Measurements from ENCODE around the gene XPO4. TPM values are rescaled to one million over a fixed set of nuclear protein-coding genes. Genes with fewer than 3 reads are reported as not detected.

The XPO4 gene
- total and polyA plus RNA-seq, 2 donors (not counting 3 experiments of a cell fraction or from before 2014, with no cell fraction given), result 6.0 to 22.5 TPM

GRCh38 chr13:20860844-20861243 is 41.7 kb downstream of the XPO4 start:
- TF ChIP-seq JUN (IDR thresholded peaks at IDR 0.05; ENCODE audit: borderline replicate concordance, insufficient read depth, insufficient read length, low read depth), result no peak
- TF ChIP-seq MYC (IDR thresholded peaks at IDR 0.05; ENCODE audit: low read depth, low read length), result no peak
- TF ChIP-seq MAX (IDR thresholded peaks at IDR 0.05; ENCODE audit: insufficient read depth, insufficient read length), result no peak
- TF ChIP-seq FOS (IDR thresholded peaks at IDR 0.05; ENCODE audit: borderline replicate concordance, insufficient read depth, low read length), result no peak
- no peak for TF ChIP-seq POLR2A (IDR thresholded peaks at IDR 0.05; ENCODE audit: low read depth, low read length)
- no peak for TF ChIP-seq EZH2 (IDR thresholded peaks at IDR 0.05; ENCODE audit: borderline replicate concordance, low read depth, low read length, severe bottlenecking)
- TF ChIP-seq GATA2 (IDR thresholded peaks at IDR 0.05; ENCODE audit: insufficient read depth, insufficient read length, low read depth, low read length), result no peak
- no peak for TF ChIP-seq CTCF (IDR thresholded peaks at IDR 0.05; ENCODE audit: extremely low read depth in 1 of 2, insufficient read depth in 1 of 2, low read depth in 1 of 2, low read length in 2 of 2)
- no peak for TF ChIP-seq POLR2AphosphoS5 (IDR thresholded peaks at IDR 0.05; ENCODE audit: insufficient read depth, low read depth, low read length)
- POLR2A ChIA-PET, result no interaction called here
- intact Hi-C loops (cut with micrococcal nuclease), result no loop called here
- no TSS peak for BruUV-seq (replicated peaks)
- H3K4me3 ChIP-seq (replicated peaks in 1 of 3; ENCODE audit: insufficient read depth in 1 of 3, low read depth in 1 of 3, low read length in 3 of 3), result no peak overlapping the region
- no peak overlapping the region for H3K9ac ChIP-seq (replicated peaks; ENCODE audit: extremely low read depth, insufficient read depth, low read length)
- H2AFZ ChIP-seq (ENCODE audit: low read depth, low read length), result no peak overlapping the region
- CTCF ChIA-PET, result no interaction called here
- H3K4me2 ChIP-seq (ENCODE audit: insufficient read depth, low read length), result no peak overlapping the region
- H3K79me2 ChIP-seq (ENCODE audit: control insufficient read depth, insufficient read depth, low read length), result peaks cover 10% of the 10 kb centered on the region
- H3K27me3 ChIP-seq (ENCODE audit: control insufficient read depth in 2 of 2, insufficient read depth in 2 of 2, low read length in 2 of 2), result no peaks in the 10 kb centered on the region
- dilution Hi-C loops (cut with MboI; ENCODE audit: extremely low pct_ligation_motif_present, low sequenced_read_pairs), result no loop called here
- DNase-seq (ENCODE audit: low read depth, low spot score) (no peak), FAIRE-seq (no peak)
- H3K36me3 ChIP-seq (ENCODE audit: control insufficient read depth in 2 of 2, extremely low read depth in 1 of 2, insufficient read depth in 2 of 2, low read length in 2 of 2), result peaks cover 0 to 2% of the 10 kb centered on the region in 2 experiments
- no peaks in the 10 kb centered on the region for H3K9me1 ChIP-seq (replicated peaks; ENCODE audit: control insufficient read depth, extremely low read depth, insufficient read depth, low read length)
- no peaks in the 10 kb centered on the region for H3K9me3 ChIP-seq (replicated peaks; ENCODE audit: control insufficient read depth, insufficient read depth, low read length)
- H3K27ac ChIP-seq (ENCODE audit: insufficient read depth, low read depth, low read length), result no peak overlapping the region
- H3K4me1 ChIP-seq (ENCODE audit: control insufficient read depth, extremely low read depth, insufficient read depth, low read length), result no peaks in the 10 kb centered on the region
- H4K20me1 ChIP-seq (replicated peaks; ENCODE audit: control insufficient read depth, extremely low read depth, insufficient read depth, low read length), result no peaks in the 10 kb centered on the region

Measured in endothelial cell of umbilical vein (primary cell).